ENCODE results near the gene SPRED3.

The SPRED3 gene

GRCh38 chr19:38378866-38379265, 9.6 kb upstream of the SPRED3 start:
- no peaks in the 10 kb centered on the region for H3F3A ChIP-seq (ENCODE audit: low read depth)
- H3K79me2 ChIP-seq (ENCODE audit: insufficient read depth, low read length): peaks cover 49% of the 10 kb centered on the region
- no peak overlapping the region for H2AFZ ChIP-seq (ENCODE audit: low read length)
- H3K9me3 ChIP-seq (ENCODE audit: insufficient read depth, low read depth, low read length): no peaks in the 10 kb centered on the region
- no peak overlapping the region for H3K9ac ChIP-seq (ENCODE audit: low read depth, low read length, poor library complexity, severe bottlenecking)
- no peaks in the 10 kb centered on the region for H3K9me2 ChIP-seq (replicated peaks; ENCODE audit: low read depth, low read length)
- no peak overlapping the region for H3K4me2 ChIP-seq (ENCODE audit: low read depth, low read length, poor library complexity, severe bottlenecking)
- peaks cover 19% of the 10 kb centered on the region for H3K4me1 ChIP-seq (ENCODE audit: insufficient read depth, low read length, poor library complexity, severe bottlenecking)
- H3K27me3 ChIP-seq (ENCODE audit: insufficient read depth, low read length, poor library complexity, severe bottlenecking): no peaks in the 10 kb centered on the region
- peaks cover 24% of the 10 kb centered on the region for H4K20me1 ChIP-seq (ENCODE audit: insufficient read depth, low read length, poor library complexity, severe bottlenecking)
- no peak for TF ChIP-seq EZH2phosphoT487 (IDR thresholded peaks at IDR 0.05; ENCODE audit: borderline replicate concordance)
- TF ChIP-seq, protein P1, sequence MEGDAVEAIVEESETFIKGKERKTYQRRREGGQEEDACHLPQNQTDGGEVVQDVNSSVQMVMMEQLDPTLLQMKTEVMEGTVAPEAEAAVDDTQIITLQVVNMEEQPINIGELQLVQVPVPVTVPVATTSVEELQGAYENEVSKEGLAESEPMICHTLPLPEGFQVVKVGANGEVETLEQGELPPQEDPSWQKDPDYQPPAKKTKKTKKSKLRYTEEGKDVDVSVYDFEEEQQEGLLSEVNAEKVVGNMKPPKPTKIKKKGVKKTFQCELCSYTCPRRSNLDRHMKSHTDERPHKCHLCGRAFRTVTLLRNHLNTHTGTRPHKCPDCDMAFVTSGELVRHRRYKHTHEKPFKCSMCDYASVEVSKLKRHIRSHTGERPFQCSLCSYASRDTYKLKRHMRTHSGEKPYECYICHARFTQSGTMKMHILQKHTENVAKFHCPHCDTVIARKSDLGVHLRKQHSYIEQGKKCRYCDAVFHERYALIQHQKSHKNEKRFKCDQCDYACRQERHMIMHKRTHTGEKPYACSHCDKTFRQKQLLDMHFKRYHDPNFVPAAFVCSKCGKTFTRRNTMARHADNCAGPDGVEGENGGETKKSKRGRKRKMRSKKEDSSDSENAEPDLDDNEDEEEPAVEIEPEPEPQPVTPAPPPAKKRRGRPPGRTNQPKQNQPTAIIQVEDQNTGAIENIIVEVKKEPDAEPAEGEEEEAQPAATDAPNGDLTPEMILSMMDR (conservative IDR thresholded peaks at IDR 0.05; ENCODE audit: low read length): no peak
- peaks cover 41% of the 10 kb centered on the region; the same call in 1 of the 2 replicates for H3K36me3 ChIP-seq (ENCODE audit: insufficient read depth, low read length)
- no peak overlapping the region for H3K4me3 ChIP-seq (ENCODE audit: low read length, poor library complexity, severe bottlenecking)

GRCh38 chr19:38381138-38381537, 7.4 kb upstream of the SPRED3 start:
- peaks cover 33% of the 10 kb centered on the region for H3K79me2 ChIP-seq (ENCODE audit: insufficient read depth, low read length)
- H3K9me3 ChIP-seq (ENCODE audit: insufficient read depth, low read depth, low read length): no peaks in the 10 kb centered on the region
- H3K36me3 ChIP-seq (ENCODE audit: insufficient read depth, low read length): peaks cover 44% of the 10 kb centered on the region; the same call in 1 of the 2 replicates
- no peaks in the 10 kb centered on the region for H3F3A ChIP-seq (ENCODE audit: low read depth)
- no peak overlapping the region for H3K9ac ChIP-seq (ENCODE audit: low read depth, low read length, poor library complexity, severe bottlenecking)
- no peak overlapping the region for H3K4me3 ChIP-seq (ENCODE audit: low read length, poor library complexity, severe bottlenecking)
- H3K9me2 ChIP-seq (replicated peaks; ENCODE audit: low read depth, low read length): no peaks in the 10 kb centered on the region
- peaks cover 5% of the 10 kb centered on the region for H3K4me1 ChIP-seq (ENCODE audit: insufficient read depth, low read length, poor library complexity, severe bottlenecking)
- H4K20me1 ChIP-seq (ENCODE audit: insufficient read depth, low read length, poor library complexity, severe bottlenecking): peaks cover 14% of the 10 kb centered on the region
- no peak overlapping the region for H2AFZ ChIP-seq (ENCODE audit: low read length)
- no peak overlapping the region for H3K4me2 ChIP-seq (ENCODE audit: low read depth, low read length, poor library complexity, severe bottlenecking)
- no peaks in the 10 kb centered on the region for H3K27me3 ChIP-seq (ENCODE audit: insufficient read depth, low read length, poor library complexity, severe bottlenecking)
- no peak for TF ChIP-seq EZH2phosphoT487 (IDR thresholded peaks at IDR 0.05; ENCODE audit: borderline replicate concordance)
- TF ChIP-seq, protein P1 (conservative IDR thresholded peaks at IDR 0.05; ENCODE audit: low read length): no peak

DNA sequence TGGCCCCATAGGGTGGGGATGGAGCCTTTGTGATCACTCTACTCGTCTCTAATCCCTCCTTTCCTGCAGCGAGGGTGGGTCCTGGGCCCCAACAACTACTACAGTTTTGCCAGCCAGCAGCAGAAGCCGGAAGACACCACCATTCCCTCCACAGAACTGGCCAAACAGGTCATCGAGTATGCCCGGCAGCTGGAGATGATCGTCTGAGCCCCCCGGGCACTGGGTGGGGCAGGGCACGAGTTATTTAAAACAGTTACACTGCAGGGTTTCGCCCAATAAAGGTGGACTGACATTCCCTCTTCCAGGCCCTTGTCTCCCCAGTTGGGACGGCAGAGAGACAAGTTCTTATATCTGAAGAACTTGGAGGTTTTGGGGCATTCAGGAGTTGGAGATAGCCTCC, 5.3 kb upstream of the SPRED3 start:
- H3K9me3 ChIP-seq (ENCODE audit: insufficient read depth, low read depth, low read length): no peaks in the 10 kb centered on the region
- TF ChIP-seq, protein P1 (conservative IDR thresholded peaks at IDR 0.05; ENCODE audit: low read length): no peak
- TF ChIP-seq EZH2phosphoT487 (IDR thresholded peaks at IDR 0.05; ENCODE audit: borderline replicate concordance): no peak
- peaks cover 44% of the 10 kb centered on the region; the same call in 1 of the 2 replicates for H3K36me3 ChIP-seq (ENCODE audit: insufficient read depth, low read length)
- H3K9me2 ChIP-seq (replicated peaks; ENCODE audit: low read depth, low read length): no peaks in the 10 kb centered on the region
- H4K20me1 ChIP-seq (ENCODE audit: insufficient read depth, low read length, poor library complexity, severe bottlenecking): peaks cover 3% of the 10 kb centered on the region
- no peak overlapping the region for H3K4me2 ChIP-seq (ENCODE audit: low read depth, low read length, poor library complexity, severe bottlenecking)
- H3K27me3 ChIP-seq (ENCODE audit: insufficient read depth, low read length, poor library complexity, severe bottlenecking): no peaks in the 10 kb centered on the region
- peaks cover 3% of the 10 kb centered on the region for H3K4me1 ChIP-seq (ENCODE audit: insufficient read depth, low read length, poor library complexity, severe bottlenecking)
- H3K79me2 ChIP-seq (ENCODE audit: insufficient read depth, low read length): peaks cover 13% of the 10 kb centered on the region; the same call in 1 of the 2 replicates
- no peak overlapping the region for H2AFZ ChIP-seq (ENCODE audit: low read length)
- H3K9ac ChIP-seq (ENCODE audit: low read depth, low read length, poor library complexity, severe bottlenecking): no peak overlapping the region
- H3K4me3 ChIP-seq (ENCODE audit: low read length, poor library complexity, severe bottlenecking): no peak overlapping the region
- no peaks in the 10 kb centered on the region for H3F3A ChIP-seq (ENCODE audit: low read depth)
